DMS79 (cell line): Measurements from ENCODE around the gene PDGFC.

ENCODE experiments used
- DNase-seq: peaks from one replicate; lab custom pipeline; 2025; lab: John Stamatoyannopoulos, UW

Gene PDGFC

DNA sequence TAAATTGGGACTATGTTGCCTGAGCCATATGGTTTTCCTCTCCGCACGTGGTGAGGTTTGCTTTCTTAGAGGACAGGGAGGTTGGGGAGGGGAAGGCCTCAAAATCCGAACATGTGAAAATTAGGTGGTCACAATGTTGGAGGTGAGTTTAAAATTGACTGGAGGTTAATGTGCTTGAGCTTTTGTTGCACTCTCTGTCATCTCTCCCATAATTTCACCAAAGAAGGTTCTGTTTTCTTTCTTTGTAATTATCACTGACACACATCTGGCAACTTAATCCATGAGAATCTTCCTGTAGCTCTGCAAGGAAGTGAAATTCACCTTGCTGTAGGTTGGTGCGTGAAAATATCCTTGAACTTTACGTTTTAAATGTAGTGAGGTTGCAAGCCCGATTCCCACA is 225.5 kb downstream of the PDGFC start:
- DNase-seq, result no peak

DNA sequence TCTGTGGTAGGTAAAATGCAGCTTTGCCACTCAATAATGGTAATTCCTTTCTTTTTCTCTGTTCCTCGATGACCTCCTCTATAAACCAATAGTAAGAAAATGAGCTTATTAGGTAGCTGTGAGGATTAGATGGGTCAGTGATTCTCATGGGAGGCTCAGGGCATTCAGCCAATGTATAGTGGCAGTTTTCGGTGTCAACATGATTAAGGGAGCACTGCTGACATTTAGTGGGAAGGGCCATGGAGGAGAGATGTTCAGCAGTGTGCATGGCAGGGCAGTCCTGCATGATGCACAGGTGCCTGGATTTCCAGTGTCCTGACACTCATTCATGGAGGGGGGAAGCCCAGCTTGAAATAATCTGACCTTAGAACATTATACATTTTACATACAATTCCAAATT is 232.8 kb downstream of the PDGFC start:
- DNase-seq, result no peak

DNA sequence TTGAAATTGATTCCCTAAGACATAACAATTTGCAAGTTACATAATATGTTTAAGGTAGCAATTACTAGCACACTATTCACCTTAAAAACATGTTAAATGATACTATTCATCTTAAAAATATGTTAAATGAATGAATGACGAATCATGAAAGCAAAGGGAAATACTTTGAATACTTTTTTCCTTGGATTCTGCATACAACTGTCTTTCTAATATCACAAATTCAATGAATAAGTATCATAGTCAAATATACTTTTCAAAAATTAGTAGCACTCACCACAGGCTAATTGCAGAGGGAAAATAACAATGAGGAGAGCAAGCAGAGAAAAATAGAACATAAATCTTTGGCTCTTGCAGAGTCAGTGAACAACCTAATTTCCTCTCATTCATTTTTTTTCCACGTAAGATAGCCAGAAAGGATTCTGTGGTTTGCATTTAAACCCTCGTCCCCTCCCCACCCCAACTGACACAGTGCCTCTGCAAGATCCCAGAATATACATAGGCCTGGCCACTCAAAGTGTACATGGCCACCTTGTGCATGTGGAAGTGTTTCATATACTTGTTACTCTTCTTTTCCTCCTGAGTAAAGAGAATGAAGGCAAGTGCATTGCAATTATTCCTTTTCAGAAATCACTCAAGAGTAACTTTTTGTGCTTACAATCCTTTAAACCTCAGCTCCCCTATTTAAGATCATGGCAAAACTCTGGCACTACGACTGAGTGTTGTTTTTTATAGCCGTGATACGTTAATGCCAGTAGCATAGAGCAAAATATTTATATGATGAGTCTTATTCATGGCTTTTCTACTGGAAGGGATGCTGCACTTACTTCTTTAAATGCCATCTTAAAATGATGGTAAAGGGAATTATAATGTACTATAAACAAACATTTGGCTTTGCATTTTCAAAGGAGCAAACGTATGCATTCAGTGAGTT is 236.4 kb downstream of the PDGFC start:
- no peak for DNase-seq

DNA sequence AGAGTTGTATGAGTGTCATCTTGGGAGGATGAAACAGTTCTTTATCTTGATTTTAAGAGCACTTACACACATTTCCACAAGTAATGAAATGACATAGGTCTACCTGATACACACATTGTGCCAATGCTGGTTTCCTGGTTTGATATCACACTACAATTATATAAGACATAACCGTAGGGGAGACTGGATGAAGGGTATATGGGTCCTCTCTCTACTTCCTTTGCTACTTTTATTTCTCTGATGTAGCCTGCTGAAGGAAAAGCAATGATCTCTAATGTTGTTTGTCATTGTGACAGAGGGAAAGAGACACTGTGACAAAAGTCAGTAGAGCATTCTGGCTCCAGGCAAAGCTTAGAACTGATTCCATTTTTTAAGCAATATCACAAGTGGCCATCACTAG is 238.0 kb downstream of the PDGFC start:
- DNase-seq, result no peak

DNA sequence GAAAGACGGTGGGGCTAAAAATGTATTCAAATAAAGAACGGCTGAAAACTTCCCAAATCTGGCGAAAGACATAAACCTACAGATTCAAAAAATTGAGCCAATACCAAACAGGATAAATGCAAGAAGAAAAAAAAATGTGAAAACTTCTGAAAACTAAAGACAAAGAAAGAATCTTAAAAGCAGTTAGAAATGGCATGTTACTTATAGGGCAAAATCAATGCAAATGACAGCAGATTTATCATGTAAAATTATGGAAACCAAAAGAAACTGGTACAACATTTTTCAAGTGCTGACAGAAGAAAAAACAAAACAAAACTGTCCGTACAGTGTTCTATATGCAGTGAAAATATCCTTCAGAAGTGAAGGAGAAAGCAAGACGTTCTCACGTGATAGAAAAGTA is 239.0 kb downstream of the PDGFC start:
- DNase-seq, result no peak

DNA sequence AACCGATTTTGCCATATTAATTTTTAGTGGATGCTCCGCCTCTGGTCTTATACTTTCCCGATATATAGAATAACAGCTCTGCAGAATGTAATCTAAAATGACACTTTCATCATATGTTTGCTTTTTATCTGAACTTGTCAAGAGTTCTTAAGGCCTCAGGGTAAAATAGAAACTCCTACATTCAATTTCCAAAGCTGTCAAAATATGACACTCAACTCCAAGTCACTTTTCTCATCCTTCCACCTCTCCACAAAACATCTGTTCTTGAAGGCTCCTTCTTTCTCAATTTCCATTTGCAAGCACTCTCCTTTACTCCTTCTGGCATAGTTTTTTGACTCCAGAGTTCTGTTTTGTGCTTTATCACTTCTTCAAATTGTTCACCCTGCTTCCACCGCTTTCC is 242.2 kb downstream of the PDGFC start:
- no peak for DNase-seq

DNA sequence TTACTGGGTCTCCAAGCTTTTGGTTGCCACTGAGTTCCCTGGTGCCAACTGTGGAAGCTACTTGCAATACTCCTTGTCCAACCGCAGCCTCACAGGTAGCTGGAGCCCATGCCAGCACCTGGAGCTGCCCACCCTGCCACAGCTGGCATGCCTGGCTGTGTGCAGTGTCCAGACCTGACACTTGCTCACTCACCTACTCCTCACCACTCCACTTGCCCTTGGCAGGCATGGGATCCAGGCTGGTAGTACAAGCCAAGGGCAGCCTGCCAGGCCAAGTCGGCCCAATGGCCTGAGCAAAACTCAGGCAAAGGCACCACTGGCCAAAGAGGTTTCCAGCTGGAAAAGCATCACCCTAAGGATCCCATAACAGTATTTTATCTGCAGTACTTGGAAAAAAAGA is 246.3 kb downstream of the PDGFC start:
- no peak for DNase-seq

DNA sequence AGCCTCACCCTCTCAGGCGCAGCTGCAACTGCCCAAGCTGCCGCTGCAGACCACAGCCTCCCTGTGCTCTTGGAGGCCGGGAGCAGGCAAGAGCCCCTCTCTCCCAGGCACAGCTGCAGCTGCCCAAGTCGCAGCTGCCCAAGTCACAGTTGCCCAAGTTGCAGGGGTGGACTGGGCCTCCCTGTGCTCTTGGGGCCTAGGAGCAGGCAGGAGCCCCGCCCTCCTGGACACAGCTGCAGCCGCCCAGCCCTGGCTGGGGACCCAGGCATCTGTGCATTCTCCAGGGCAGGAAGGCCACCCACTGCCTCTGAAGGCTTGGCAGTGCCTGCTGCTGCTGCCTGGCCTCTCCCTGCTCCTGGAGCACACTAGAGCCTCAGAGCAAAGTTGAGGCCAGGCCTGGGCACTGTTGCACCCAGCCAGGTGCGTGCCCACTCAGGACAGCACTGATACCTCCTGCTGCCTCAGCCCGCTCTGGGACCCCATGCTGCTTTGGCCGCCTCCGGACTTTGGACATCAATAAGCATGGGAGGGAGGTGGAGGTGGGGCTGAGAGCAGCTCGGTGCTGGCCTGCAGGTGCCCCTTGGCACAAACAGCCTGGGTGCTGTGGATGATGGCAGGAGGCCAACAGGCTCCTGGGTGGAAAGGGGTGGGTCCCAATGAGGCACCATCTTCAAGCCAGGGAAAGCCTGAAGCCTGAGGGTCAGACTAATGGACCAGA is 247.5 kb downstream of the PDGFC start:
- no peak for DNase-seq

DNA sequence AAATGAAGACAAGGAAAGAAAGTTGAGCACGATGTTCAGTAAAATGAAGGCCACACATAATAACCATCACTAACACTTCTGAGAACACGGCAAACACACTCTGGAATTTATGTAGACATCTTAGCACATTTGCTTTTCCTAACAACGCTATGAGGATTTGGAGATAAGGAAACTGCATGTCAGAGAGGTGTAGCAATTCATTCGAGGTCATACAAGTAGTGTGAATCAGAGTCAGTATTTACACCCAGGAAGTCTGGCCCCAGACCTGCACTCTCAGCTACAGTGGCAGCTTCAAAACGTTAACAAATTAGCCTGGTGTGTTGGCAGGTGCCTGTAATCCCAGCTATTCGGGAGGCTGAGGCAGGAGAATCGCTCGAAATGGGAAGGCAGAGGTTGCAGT is 253.4 kb downstream of the PDGFC start:
- no peak for DNase-seq

DNA sequence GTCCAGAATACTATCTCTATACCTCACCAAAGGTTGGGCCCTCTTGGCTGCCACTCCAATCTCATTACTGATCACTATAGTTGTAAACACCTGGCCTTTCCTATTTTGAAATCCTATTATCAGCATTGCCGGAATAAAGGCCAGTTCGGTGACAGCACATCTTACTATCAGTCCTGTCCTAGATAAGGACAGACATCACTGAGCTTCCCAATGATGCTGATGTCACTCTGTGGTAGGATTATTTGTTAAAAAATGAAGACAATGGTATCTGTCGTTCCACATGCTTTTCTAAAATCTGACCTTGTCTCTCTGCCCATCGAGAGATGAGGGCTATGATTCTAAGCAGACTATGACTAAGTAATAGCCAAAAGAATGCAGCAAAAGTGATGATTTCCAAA is 260.4 kb downstream of the PDGFC start:
- DNase-seq, result no peak
